Suprapubic skin (tissue), 4 donors: Measurements from ENCODE around the gene SLC16A9. TPM values are rescaled to one million over a fixed set of nuclear protein-coding genes. Genes with fewer than 3 reads are reported as not detected.

Experiments used
- DNase-seq, 2 donors: peaks; one replicate each; pipeline ENCODE4 v3.0.0-alpha.2; 2019; ENCODE audit warnings: low spot score in 2 of 2
- H3K27ac ChIP-seq: fragments of 200-600 bp; sonication (generic); one replicate; pipeline ENCODE4 v1.5.1; 2019
- H3K27me3 ChIP-seq: fragments of 200-600 bp; sonication (generic); one replicate; pipeline ENCODE4 v1.5.1; 2019
- H3K36me3 ChIP-seq: fragments of 200-600 bp; sonication (generic); one replicate; pipeline ENCODE4 v1.5.1; 2019
- H3K4me1 ChIP-seq: fragments of 200-600 bp; sonication (generic); one replicate; pipeline ENCODE4 v1.5.1; 2019
- H3K4me3 ChIP-seq: fragments of 200-600 bp; sonication (generic); one replicate; pipeline ENCODE4 v1.5.1; 2019; ENCODE audit warnings: mild to moderate bottlenecking
- H3K9me3 ChIP-seq: fragments of 200-600 bp; sonication (generic); one replicate; pipeline ENCODE4 v1.5.1; 2019
- EP300 ChIP-seq: sonication (generic); formaldehyde crosslinking; IDR thresholded peaks from one replicate; pipeline ENCODE4 v1.6.1; 2017; ENCODE audit warnings: antibody characterized with exemption
- POLR2A ChIP-seq, 2 donors: fragments of 450-650 bp; IDR thresholded peaks; one replicate each; pipeline ENCODE4 v1.6.1; 2017; ENCODE audit warnings: antibody characterized with exemption in 2 of 2, mild to moderate bottlenecking in 2 of 2, moderate library complexity in 2 of 2
- POLR2AphosphoS5 ChIP-seq, 3 donors: sonication (generic); formaldehyde crosslinking; IDR thresholded peaks; one replicate each; pipeline ENCODE4 v1.6.1; 2017; ENCODE audit warnings: antibody characterized with exemption in 3 of 3
- WGBS: methylation state at CpG from one replicate; pipeline ENCODE4 v1.1.5; 2018; 5-methylcytosine and 5-hydroxymethylcytosine counted together
- total RNA-seq, 4 donors: library from RNA; depleted of rRNA; stranded (reverse); fragments of >200 nt; gene quantifications; one replicate each; pipeline ENCODE4 v1.1.0, GENCODE V29; 2016
- TF ChIP-seq, protein P1 (sequence below), 2 donors: fragments of 200-600 bp in 1 of 2; fragments of 450-650 bp in 1 of 2; sonication (generic) in 1 of 2; IDR thresholded peaks; one replicate each; pipeline ENCODE4 v1.5.1; 2016 to 2019; ENCODE audit warnings: antibody characterized with exemption in 2 of 2, mild to moderate bottlenecking in 1 of 2, moderate library complexity in 1 of 2

Gene SLC16A9
- total RNA-seq, 4 donors from 2014 or later, result 0.25 to 0.81 (median 0.64) TPM; not detected in 1

DNA sequence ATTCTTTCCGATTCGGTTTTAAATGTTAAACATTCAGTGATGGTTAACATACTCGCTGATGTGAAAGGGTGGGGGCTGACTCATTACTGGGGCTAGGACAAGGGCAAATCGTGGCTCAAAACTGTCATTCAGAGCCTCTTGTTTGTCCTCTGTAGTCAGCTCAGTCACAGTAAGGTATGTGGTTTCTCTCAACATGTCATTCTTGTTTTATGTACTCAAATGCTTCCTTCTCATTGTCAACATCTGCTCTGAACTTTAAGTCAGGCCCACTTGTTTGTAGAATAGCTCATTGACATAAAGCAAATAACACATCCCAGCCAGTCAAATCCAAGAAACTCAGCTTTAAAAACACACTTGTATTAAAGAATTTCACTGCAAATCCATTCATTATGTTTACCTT is 7.3 kb downstream of the SLC16A9 start:
- TF ChIP-seq EP300 (no peak), POLR2A (IDR thresholded peaks at IDR 0.05) (no peak), POLR2AphosphoS5 (IDR thresholded peaks at IDR 0.05) (no peak)
- TF ChIP-seq, protein P1, sequence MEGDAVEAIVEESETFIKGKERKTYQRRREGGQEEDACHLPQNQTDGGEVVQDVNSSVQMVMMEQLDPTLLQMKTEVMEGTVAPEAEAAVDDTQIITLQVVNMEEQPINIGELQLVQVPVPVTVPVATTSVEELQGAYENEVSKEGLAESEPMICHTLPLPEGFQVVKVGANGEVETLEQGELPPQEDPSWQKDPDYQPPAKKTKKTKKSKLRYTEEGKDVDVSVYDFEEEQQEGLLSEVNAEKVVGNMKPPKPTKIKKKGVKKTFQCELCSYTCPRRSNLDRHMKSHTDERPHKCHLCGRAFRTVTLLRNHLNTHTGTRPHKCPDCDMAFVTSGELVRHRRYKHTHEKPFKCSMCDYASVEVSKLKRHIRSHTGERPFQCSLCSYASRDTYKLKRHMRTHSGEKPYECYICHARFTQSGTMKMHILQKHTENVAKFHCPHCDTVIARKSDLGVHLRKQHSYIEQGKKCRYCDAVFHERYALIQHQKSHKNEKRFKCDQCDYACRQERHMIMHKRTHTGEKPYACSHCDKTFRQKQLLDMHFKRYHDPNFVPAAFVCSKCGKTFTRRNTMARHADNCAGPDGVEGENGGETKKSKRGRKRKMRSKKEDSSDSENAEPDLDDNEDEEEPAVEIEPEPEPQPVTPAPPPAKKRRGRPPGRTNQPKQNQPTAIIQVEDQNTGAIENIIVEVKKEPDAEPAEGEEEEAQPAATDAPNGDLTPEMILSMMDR (IDR thresholded peaks at IDR 0.05), result no peak
- DNase-seq, result no peak
- no peak overlapping the region for H3K27ac ChIP-seq
- no peaks in the 10 kb centered on the region for H3K27me3 ChIP-seq
- H3K9me3 ChIP-seq, result no peaks in the 10 kb centered on the region
- no peaks in the 10 kb centered on the region for H3K36me3 ChIP-seq
- H3K4me1 ChIP-seq, result no peaks in the 10 kb centered on the region
- no peak overlapping the region for H3K4me3 ChIP-seq
- 90% methylated on average over 4 of the region's 4 CpGs for WGBS

DNA sequence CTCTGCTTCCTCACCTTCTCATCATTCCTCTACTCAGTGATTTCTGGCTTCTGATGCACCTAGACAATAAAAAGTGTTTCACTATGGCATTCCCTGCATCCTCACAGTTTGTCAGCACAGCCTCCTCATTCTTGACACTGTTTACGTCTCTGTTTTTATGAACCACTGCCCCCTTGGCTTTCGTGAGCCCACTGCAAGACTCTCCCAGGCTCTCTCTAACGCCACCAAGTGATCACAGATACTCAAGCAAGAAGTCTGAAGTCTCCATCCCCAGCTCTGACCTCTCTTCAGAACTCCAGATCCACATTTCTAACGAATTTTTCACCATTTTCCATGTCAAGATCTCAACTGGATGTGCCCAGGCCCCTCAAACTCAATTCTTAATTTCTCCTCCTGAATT is 8.9 kb downstream of the SLC16A9 start:
- no peak for DNase-seq
- no peak for TF ChIP-seq EP300
- Histone ChIP-seq H3K27me3 (no peaks in the 10 kb centered on the region), H3K36me3 (no peaks in the 10 kb centered on the region), H3K27ac (no peak overlapping the region), H3K4me3 (no peak overlapping the region), H3K9me3 (no peaks in the 10 kb centered on the region), H3K4me1 (no peaks in the 10 kb centered on the region)
- 68% methylated on average over 4 of the region's 4 CpGs for WGBS

DNA sequence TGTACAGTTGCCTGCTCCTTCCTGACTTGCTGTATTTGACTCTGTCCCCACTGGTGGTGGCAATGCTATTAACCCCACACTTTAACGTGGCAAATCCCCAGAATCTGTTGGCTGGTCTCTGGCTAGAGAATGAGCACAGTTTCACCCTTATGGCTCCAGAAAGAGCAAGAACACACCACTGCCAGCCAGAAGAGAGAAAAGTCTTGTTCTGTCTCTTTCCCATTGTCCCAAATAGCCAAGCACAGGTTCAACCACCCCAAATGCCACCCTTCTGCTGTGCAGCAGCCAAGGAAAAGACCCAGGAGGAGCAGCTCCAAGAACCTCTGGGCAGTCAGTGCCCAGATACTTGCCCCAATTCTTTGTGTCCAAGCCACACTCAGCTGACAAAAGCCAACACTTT is 11.3 kb downstream of the SLC16A9 start:
- Histone ChIP-seq H3K27me3 (no peaks in the 10 kb centered on the region), H3K36me3 (no peaks in the 10 kb centered on the region), H3K27ac (no peak overlapping the region), H3K4me1 (no peaks in the 10 kb centered on the region), H3K9me3 (no peaks in the 10 kb centered on the region), H3K4me3 (no peak overlapping the region)
- DNase-seq, result no peak
- TF ChIP-seq POLR2AphosphoS5 (IDR thresholded peaks at IDR 0.05) (no peak), POLR2A (IDR thresholded peaks at IDR 0.05) (no peak), EP300 (no peak)
- TF ChIP-seq, protein P1 (IDR thresholded peaks at IDR 0.05), result no peak
- 67% methylated on average over 1 of the region's 1 CpG for WGBS

DNA sequence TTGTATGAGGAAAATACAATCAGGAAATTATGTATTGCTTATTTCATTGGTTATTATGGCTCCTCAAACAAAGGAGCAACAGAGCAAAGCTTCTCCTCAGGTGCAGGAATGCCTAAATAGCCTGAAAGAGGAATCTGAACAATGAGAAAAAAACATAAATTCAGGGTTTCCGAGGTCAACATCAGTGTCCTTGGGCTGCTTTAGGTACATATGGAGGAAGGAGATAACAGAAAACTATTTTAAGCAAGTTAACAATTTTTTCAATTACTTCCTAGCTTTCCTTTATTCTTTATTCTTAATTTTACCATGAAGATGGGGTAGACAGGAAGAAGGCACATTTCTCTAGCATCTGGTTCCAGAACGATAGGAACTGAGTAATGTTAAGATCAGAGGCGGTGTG is 14.0 kb downstream of the SLC16A9 start:
- TF ChIP-seq EP300 (no peak), POLR2A (IDR thresholded peaks at IDR 0.05) (no peak), POLR2AphosphoS5 (IDR thresholded peaks at IDR 0.05) (no peak)
- TF ChIP-seq, protein P1 (IDR thresholded peaks at IDR 0.05), result no peak
- WGBS, result 67% methylated on average over 3 of the region's 3 CpGs

GRCh38 chr10:59694936-59695335 is 14.7 kb downstream of the SLC16A9 start:
- 93% methylated on average over 1 of the region's 1 CpG for WGBS
- H3K9me3 ChIP-seq, result no peaks in the 10 kb centered on the region
- H3K4me1 ChIP-seq, result no peaks in the 10 kb centered on the region
- DNase-seq, result no peak
- no peak overlapping the region for H3K27ac ChIP-seq
- no peaks in the 10 kb centered on the region for H3K36me3 ChIP-seq
- no peaks in the 10 kb centered on the region for H3K27me3 ChIP-seq
- no peak overlapping the region for H3K4me3 ChIP-seq
- TF ChIP-seq POLR2AphosphoS5 (IDR thresholded peaks at IDR 0.05) (no peak), EP300 (no peak), POLR2A (IDR thresholded peaks at IDR 0.05) (no peak)
- TF ChIP-seq, protein P1 (IDR thresholded peaks at IDR 0.05), result no peak

More for the DNA sequence above, 14.0 kb downstream of the SLC16A9 start:
- H3K27ac ChIP-seq, result no peak overlapping the region
- no peaks in the 10 kb centered on the region for H3K27me3 ChIP-seq
- no peaks in the 10 kb centered on the region for H3K9me3 ChIP-seq
- H3K36me3 ChIP-seq, result no peaks in the 10 kb centered on the region
- DNase-seq, result no peak
- no peak overlapping the region for H3K4me3 ChIP-seq
- H3K4me1 ChIP-seq, result no peaks in the 10 kb centered on the region

DNA sequence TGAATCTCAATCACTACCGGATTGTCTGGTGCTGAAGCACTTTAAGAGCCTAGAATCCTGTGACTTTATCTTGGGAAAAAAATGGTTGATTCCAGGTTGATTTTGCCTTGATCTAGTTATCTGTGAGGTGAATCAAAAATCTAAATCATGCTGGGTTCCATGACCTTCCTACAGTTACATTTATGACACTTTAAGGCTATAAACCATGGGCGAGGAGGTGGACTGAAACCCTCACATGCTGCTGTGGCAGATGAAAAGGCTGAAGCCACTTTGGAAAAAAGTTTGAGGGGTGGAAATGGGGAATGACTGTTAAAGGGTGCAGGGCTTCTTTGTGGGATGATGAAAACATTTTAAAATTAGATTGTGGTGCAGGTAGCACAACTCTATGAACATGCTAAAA is 17.5 kb downstream of the SLC16A9 start:
- Histone ChIP-seq H3K27me3 (no peaks in the 10 kb centered on the region), H3K9me3 (no peaks in the 10 kb centered on the region), H3K27ac (no peak overlapping the region), H3K36me3 (no peaks in the 10 kb centered on the region), H3K4me1 (no peaks in the 10 kb centered on the region), H3K4me3 (no peak overlapping the region)
- TF ChIP-seq EP300 (no peak), POLR2AphosphoS5 (IDR thresholded peaks at IDR 0.05) (no peak), POLR2A (IDR thresholded peaks at IDR 0.05) (no peak)
- TF ChIP-seq, protein P1 (IDR thresholded peaks at IDR 0.05), result no peak
- 92% methylated on average over 2 of the region's 2 CpGs for WGBS
- DNase-seq, result no peak
